ENCODE measurements around the gene NAA25.

NAA25 gene

DNA sequence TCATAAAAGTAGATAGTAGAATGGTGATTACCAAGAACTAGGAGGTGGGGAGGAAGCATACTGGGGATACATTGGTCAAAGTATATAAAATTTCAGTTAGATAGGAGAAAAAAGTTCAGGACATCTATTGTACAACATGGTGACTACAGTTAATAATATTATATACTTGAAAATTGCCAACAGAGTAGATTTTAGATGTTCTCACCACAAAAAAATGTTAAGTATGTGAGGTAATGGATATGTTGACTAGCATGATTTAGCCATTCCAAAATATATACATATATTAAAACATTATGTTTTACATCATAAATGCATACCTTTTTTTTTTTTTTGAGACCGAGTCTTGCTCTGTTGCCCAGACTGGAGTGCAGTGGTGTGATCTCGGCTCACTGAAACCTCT lies 126.6 kb downstream of the NAA25 start:
- H3K4me3 ChIP-seq (ENCODE audit: low read depth, low read length) = no peak overlapping the region
- TF ChIP-seq, protein P1, sequence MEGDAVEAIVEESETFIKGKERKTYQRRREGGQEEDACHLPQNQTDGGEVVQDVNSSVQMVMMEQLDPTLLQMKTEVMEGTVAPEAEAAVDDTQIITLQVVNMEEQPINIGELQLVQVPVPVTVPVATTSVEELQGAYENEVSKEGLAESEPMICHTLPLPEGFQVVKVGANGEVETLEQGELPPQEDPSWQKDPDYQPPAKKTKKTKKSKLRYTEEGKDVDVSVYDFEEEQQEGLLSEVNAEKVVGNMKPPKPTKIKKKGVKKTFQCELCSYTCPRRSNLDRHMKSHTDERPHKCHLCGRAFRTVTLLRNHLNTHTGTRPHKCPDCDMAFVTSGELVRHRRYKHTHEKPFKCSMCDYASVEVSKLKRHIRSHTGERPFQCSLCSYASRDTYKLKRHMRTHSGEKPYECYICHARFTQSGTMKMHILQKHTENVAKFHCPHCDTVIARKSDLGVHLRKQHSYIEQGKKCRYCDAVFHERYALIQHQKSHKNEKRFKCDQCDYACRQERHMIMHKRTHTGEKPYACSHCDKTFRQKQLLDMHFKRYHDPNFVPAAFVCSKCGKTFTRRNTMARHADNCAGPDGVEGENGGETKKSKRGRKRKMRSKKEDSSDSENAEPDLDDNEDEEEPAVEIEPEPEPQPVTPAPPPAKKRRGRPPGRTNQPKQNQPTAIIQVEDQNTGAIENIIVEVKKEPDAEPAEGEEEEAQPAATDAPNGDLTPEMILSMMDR (IDR thresholded peaks at IDR 0.05; ENCODE audit: low read depth, low read length) = no peak

DNA sequence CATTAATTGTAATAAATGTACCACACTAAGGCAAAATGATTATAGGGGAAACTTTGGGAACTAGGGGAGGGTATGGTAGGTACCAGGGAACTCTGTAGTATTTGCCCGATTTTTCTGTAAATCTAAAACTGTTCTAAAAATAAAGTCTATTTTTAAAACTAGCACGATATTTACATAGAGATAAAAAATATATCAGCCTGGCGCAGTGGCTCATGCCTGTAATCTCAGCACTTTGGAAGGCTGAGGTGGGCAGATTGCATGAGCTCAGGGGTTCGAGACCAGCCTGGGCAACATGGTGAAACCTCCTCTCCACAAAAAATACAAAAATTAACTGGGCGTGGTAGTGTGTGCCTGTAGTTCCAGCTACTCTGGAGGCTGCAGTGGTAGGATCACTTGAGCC lies 128.0 kb downstream of the NAA25 start:
- TF ChIP-seq, protein P1 (IDR thresholded peaks at IDR 0.05; ENCODE audit: low read depth, low read length) = no peak
- no peak overlapping the region for H3K4me3 ChIP-seq (ENCODE audit: low read depth, low read length)

DNA sequence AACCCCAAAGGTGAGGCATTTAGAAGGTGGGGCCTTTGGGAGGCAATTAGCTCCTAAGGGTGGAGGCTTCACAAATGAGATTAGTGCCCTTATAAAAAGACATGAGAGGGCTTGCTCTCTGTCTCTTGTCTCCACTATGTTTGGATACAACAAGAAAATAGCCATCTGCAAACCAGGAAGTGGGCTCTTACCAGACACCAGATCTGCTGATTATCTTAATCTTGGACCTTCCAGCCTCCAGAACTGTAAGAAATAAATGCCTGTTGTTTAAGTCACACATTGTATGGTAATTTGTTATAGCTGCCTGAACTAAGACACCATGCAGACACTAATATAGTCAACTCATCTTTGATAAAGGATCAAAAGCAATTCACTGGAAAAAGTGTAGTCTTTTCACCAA lies 130.0 kb downstream of the NAA25 start:
- TF ChIP-seq, protein P1 (IDR thresholded peaks at IDR 0.05; ENCODE audit: low read depth, low read length) = no peak

DNA sequence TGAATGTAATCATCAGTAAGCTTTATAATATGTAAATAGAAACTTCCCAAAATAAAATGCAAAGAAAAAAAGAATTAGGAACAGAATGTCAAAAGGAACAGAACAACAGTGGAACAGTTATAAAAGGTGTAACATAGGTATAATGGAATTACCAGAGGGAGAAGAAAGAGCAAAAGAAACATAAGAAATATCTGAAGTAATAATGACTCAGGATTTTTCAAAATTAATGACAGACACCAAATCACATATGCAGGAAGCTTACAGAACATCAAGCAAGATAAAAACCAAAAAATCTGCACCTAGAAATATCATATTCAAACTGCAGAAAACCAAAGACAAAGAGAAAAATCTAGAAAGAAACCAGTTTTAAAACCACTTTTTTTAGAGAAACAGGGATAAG lies 131.7 kb downstream of the NAA25 start:
- H3K4me3 ChIP-seq (ENCODE audit: low read depth, low read length) = no peak overlapping the region
- TF ChIP-seq, protein P1 (IDR thresholded peaks at IDR 0.05; ENCODE audit: low read depth, low read length) = no peak

More for the DNA sequence above, 130.0 kb downstream of the NAA25 start:
- no peak overlapping the region for H3K4me3 ChIP-seq (ENCODE audit: low read depth, low read length)
